ENCODE results near the gene BAHCC1.
A peak's percentile ranks its signal among the peaks of the same experiment; 100 is the strongest.

The BAHCC1 gene

DNA sequence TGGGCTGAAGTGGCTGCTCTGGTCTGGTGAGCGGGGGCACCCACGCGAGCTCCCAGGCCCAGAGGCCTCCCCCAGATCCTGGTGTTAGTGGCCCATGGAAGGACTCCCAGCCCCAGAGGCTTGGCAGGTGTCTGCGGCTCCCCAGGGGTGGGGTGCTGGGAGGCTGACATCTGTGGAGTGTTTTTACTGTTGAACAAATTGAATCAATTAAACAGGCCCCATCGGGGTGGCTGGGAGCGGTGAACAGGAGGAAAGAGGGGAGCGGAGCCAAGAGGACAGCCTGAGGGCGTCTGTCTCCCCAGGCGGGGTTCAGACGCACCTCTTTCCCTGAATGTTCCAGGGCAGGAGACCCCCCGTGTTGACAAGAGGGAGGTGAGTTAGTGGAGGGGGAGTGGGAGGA lies 87.4 kb downstream of the BAHCC1 start:
- no peak overlapping the region for H3K4me3 ChIP-seq (replicated peaks in 1 of 2; ENCODE audit: low read depth in 2 of 2, low read length in 2 of 2)
- TF ChIP-seq, protein P1, sequence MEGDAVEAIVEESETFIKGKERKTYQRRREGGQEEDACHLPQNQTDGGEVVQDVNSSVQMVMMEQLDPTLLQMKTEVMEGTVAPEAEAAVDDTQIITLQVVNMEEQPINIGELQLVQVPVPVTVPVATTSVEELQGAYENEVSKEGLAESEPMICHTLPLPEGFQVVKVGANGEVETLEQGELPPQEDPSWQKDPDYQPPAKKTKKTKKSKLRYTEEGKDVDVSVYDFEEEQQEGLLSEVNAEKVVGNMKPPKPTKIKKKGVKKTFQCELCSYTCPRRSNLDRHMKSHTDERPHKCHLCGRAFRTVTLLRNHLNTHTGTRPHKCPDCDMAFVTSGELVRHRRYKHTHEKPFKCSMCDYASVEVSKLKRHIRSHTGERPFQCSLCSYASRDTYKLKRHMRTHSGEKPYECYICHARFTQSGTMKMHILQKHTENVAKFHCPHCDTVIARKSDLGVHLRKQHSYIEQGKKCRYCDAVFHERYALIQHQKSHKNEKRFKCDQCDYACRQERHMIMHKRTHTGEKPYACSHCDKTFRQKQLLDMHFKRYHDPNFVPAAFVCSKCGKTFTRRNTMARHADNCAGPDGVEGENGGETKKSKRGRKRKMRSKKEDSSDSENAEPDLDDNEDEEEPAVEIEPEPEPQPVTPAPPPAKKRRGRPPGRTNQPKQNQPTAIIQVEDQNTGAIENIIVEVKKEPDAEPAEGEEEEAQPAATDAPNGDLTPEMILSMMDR (IDR thresholded peaks at IDR 0.05; ENCODE audit: low read depth, low read length) = no peak
- DNase-seq (ENCODE audit: low read depth in 2 of 2) = no peak

DNA sequence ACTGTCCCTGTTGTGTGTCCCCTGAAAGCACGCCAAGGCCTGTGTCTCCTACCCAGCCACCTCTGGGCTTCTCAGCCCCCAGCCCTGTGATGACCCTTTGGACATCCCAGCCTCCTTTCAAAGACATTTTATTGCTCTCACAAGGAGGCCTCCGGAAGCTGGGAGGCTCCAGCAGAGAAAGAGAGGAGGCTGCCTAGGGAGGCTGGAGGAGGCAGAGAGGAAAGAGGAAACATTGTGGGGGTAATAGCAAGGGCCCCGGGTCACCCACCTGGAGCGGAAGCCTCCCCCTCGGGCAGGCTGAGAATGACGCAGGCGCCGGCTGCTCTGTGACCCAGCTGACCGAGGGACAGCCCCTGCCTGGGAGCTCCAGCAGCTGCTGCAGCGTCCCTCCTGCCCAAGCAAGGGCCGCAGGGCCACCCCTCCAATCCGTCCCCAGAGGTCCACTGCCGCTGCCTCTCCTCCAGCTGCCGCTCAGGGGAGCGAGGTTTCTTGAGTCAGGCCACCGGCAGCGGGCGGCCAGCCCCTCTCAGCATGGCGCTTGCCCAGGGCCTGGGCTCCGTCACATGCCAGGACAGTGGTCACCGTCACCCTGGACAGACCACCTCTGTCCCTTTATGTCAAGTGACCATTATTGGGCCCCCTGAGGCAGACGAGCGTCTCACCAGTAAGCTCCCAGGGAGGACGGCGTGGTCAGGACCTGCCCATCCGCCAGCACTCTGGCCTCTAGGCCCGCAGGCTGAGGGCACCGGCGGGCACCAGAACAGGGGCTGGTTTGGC lies 88.0 kb downstream of the BAHCC1 start:
- H3K4me3 ChIP-seq (replicated peaks in 1 of 2; ENCODE audit: low read depth in 2 of 2, low read length in 2 of 2) = no peak overlapping the region
- DNase-seq (ENCODE audit: low read depth in 2 of 2) = peak; percentile 33 to 41
- TF ChIP-seq, protein P1 (IDR thresholded peaks at IDR 0.05; ENCODE audit: low read depth, low read length) = no peak

DNA sequence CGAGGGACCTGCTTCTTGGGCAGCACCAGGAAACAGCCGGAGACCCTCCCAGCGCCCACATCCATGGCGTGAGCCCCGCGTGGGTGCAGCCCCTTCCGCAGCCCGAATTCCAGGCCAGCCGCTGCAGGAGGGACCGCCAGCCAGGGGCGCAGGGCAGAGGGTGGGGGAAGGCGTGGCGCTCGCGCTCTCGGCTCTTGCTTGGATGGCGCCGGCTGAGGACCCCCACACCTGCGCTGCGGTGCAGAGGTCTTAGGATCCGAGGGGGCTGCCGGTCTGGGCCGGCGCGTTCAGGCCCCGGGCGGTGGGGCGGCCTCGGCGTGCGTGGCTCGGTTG lies 88.6 kb downstream of the BAHCC1 start:
- TF ChIP-seq, protein P1 (IDR thresholded peaks at IDR 0.05; ENCODE audit: low read depth, low read length) = no peak
- DNase-seq (ENCODE audit: low read depth in 2 of 2) = no peak
- H3K4me3 ChIP-seq (replicated peaks in 1 of 2; ENCODE audit: low read depth in 2 of 2, low read length in 2 of 2) = peak overlapping the region in 1 of 2 donors; percentile 43

DNA sequence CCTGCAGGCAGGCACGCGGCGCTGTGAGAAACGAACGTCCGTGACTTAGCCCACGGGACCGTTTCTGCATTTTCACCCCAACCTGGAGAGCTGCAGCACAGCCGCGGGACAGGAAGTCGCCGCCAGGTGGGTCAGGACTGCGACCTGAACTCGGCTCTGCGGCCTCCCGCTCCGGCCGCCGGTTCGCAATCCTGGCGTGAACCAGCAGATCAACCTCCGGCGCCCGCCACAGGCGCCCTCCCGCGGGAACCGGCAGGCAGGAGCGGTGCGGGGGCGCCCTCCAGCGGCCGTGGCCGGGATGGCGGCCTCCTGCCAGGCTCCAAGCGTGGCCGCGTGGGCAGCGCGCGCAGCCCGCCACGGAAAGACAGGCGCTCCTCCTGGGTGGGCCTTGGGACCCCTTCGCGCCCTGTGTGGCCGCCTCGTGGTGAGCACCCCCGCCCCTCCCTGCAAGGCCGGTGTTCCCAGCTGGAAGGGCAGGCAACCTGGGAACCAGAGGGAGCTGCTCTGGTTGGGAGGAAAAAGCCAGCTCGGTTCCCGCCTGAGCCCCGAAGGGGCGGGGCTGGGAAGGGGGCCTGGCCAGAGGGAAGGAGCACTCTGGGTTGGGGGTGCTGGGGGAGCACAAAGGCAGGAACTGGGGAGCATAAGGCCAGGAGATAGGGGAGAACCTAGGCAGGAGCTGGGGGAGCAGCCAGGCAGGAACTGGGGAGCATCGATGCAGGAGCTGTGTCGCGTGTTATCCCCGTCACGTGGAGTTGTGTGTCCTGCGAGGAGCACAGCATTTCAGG lies 89.1 kb downstream of the BAHCC1 start:
- H3K4me3 ChIP-seq (replicated peaks in 1 of 2; ENCODE audit: low read depth in 2 of 2, low read length in 2 of 2) = peak overlapping the region; percentile 28 to 47
- DNase-seq (ENCODE audit: low read depth in 2 of 2) = peak; percentile 76 to 84
- TF ChIP-seq, protein P1 (IDR thresholded peaks at IDR 0.05; ENCODE audit: low read depth, low read length) = peak; percentile 38

DNA sequence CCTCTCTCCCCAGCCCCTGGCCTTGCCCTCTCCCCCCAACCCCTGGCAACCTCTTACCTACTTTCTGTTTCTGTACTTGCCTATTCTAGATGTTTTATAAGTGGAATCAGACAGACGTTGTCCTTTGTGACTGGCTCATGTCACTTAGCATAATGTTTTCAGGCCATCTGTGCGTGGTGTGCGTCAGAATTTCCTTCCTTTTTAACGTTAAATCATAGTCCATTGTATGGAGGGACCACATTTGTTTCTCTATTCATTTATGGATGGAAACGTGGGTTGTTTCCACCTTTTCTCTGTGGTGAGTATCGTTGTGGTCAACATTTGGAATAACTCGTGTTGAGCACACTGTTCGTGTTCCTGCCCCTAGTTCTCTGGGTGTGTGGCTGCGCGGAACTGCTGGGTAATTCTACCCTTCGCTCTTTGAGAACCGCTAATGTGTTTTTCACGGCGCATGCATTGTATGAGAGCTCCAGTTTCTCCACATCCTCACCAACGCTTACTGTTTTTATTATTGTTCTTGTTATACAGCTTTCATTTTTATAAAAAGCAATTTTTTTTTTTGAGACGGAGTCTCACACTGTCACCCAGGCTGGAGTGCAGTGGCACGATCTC lies 91.0 kb downstream of the BAHCC1 start:
- TF ChIP-seq, protein P1 (IDR thresholded peaks at IDR 0.05; ENCODE audit: low read depth, low read length) = no peak
- no peak for DNase-seq (ENCODE audit: low read depth in 2 of 2)
- no peak overlapping the region for H3K4me3 ChIP-seq (replicated peaks in 1 of 2; ENCODE audit: low read depth in 2 of 2, low read length in 2 of 2)

DNA sequence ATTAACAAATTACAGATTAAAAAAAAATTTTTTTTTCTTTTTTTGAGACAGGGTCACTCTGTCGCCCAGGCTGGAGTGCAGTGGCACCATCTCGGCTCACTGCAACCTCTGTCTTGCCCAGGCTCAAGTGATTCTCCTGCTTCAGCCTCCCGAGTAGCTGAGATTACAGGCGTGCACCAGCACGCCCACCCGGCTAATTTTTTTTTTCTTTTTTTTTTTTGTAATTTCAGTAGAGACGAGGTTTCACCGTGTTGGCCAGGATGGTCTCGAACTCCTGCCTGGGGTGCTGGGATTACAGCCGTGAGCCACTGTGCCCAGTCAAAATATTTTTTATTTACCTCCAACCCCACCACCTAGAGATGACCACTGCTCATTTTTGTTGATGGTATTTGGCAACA lies 91.8 kb downstream of the BAHCC1 start:
- TF ChIP-seq, protein P1 (IDR thresholded peaks at IDR 0.05; ENCODE audit: low read depth, low read length) = no peak
- no peak for DNase-seq (ENCODE audit: low read depth in 2 of 2)
- H3K4me3 ChIP-seq (replicated peaks in 1 of 2; ENCODE audit: low read depth in 2 of 2, low read length in 2 of 2) = no peak overlapping the region
